Subcutaneous abdominal adipose tissue (tissue), 5 donors: ENCODE measurements around the gene TMEM18.

Experiments used
- H3K27ac ChIP-seq: one replicate; pipeline ENCODE4 v1.7.0; 2013; ENCODE audit warnings: low read depth, mild to moderate bottlenecking, inconsistent platforms, low read length, moderate library complexity
- H3K27me3 ChIP-seq, 5 donors: one replicate each; pipeline ENCODE4 v1.7.0; 2013; ENCODE audit warnings: low read length in 5 of 5, inconsistent platforms in 1 of 5; ENCODE audit not compliant: control insufficient read depth in 5 of 5, insufficient read depth in 4 of 5
- H3K36me3 ChIP-seq, 5 donors: one replicate each; pipeline ENCODE4 v1.7.0; 2013; ENCODE audit warnings: low read length in 5 of 5; ENCODE audit not compliant: control insufficient read depth in 5 of 5, insufficient read depth in 5 of 5
- H3K4me1 ChIP-seq, 5 donors: one replicate each; pipeline ENCODE4 v1.7.0; 2013; ENCODE audit warnings: low read length in 5 of 5, mild to moderate bottlenecking in 3 of 5, moderate library complexity in 1 of 5; ENCODE audit not compliant: control insufficient read depth in 5 of 5, insufficient read depth in 5 of 5
- H3K4me3 ChIP-seq, 5 donors: one replicate each; pipeline ENCODE4 v1.7.0; 2013; ENCODE audit warnings: low read length in 5 of 5, low read depth in 1 of 5
- H3K9ac ChIP-seq, 5 donors: one replicate each; pipeline ENCODE4 v1.7.0; 2013; ENCODE audit warnings: low read length in 5 of 5, mild to moderate bottlenecking in 4 of 5, moderate library complexity in 3 of 5
- H3K9me3 ChIP-seq, 5 donors: one replicate each; pipeline ENCODE4 v1.7.0; 2013; ENCODE audit warnings: low read length in 5 of 5; ENCODE audit not compliant: control insufficient read depth in 5 of 5
- donor health status: healthy.
- donor health status: healthy.
- donor health status: healthy.
- donor health status: healthy.
- donor health status: healthy.

The TMEM18 gene

DNA sequence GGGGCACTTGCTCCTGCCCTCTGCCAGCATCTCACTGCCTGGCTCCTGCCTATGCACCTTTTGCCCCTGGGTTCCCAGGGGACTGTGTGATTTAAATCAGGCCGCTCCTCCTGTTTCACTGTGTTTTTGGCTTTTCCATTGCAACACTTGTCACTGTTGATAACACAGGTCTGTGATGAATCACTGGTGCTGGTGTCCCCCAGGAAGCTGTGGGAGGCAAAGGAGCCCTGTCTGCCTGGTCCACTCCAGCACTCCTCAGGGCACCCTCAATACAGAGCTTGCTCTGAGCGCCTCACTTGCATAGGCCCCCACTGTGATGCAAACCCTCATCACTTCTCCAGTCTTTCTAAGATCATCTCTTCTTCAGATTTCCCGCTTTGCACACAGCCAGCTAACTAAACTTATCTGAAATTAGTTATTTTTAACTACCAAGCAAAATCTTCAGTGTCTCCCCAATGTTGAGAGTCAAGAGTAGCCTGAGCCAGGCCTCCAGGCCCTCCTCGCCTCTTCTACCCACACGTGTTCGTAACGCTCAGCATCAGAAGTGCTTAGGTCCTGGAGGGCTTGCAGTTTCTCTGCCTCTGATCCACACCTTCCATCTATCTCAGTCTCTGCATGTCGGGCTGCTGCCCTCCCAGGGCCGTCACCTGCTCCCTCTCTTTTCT lies 2.8 kb downstream of the TMEM18 start:
- H3K9ac ChIP-seq, result no peak overlapping the region
- no peaks in the 10 kb centered on the region for H3K27me3 ChIP-seq
- no peak overlapping the region for H3K27ac ChIP-seq
- H3K4me3 ChIP-seq, result no peak overlapping the region
- H3K4me1 ChIP-seq, result peaks cover 5 to 35% (median 20%) of the 10 kb centered on the region in 5 donors
- no peaks in the 10 kb centered on the region for H3K9me3 ChIP-seq
- peaks cover 0 to 54% (median 34%) of the 10 kb centered on the region in 5 donors for H3K36me3 ChIP-seq

DNA sequence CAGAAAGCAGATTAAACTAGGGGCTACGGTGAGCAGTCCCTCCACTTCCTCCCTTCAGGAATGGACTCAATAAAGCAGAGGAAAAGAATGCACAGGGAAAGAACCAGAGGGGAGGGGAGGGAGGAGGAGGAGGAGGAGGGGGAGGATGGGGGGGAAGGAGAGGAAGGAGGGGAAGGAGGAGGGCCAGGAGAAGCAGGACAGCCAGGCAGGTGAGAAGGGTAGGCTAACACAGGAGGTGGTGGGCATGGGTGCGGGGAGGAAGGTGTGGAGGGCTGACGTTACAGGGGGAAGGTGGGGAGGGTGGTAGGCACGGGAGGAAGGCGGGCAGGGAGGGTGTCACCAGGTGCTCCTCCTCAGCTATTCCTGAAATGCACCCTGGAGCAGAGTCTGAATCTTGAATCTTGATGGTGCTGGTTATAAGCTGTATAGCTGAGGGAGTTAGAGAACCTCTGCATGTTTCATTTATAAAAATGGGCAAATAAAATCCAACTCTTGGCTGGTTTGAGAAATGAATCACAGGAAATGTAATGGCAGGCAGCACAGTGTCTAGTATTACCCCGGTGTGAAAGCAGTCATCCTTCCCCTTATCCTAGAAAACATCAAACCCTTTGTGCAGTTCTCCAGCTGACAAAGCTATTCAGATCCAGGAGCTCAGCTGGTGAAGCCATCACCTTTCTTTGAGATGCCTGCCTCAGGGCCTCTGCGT lies 3.4 kb downstream of the TMEM18 start:
- Histone ChIP-seq H3K4me1 (peaks cover 5 to 35% (median 20%) of the 10 kb centered on the region in 5 donors), H3K27me3 (no peaks in the 10 kb centered on the region), H3K9me3 (no peaks in the 10 kb centered on the region), H3K4me3 (no peak overlapping the region), H3K9ac (no peak overlapping the region), H3K36me3 (peaks cover under 1 to 61% (median 41%) of the 10 kb centered on the region in 5 donors), H3K27ac (no peak overlapping the region)

DNA sequence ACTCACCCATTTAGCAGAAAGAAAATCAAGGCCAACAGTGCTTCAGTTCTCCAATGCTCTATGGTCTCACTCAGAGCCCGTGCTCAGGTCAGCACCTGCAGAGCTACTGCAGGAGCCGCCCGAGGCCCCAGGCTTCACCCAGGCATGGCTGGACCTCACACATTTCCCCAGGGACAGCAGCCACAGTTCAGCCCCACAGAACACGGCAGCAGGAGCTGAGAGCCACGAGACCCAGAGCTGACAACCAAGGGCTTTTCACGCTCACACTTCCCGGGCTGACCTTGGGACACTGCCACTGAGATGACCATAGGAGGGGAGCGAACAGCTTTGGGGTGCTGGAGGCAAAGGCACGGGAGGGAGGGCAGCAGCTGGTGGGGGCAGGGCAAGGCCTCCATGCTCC lies 4.2 kb downstream of the TMEM18 start:
- H3K9me3 ChIP-seq, result no peaks in the 10 kb centered on the region
- peaks cover 4 to 69% (median 49%) of the 10 kb centered on the region in 5 donors for H3K36me3 ChIP-seq
- no peak overlapping the region for H3K27ac ChIP-seq
- H3K4me1 ChIP-seq, result peaks cover 5 to 29% (median 17%) of the 10 kb centered on the region in 5 donors
- no peaks in the 10 kb centered on the region for H3K27me3 ChIP-seq
- H3K4me3 ChIP-seq, result no peak overlapping the region
- no peak overlapping the region for H3K9ac ChIP-seq

DNA sequence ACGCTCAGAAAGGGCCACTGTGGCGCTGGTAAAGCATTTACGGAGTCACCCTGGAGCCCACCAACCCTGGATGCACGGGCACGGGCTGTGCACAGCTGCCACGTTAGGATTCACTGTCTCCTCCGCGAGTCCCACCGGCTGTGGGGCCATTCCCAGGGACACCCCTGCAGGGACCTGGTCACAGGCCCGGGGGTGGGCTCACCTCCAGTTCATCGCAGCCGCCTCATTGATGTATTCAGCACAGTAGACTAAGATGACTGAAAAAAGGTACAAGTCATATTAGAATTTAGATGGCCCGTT lies 4.7 kb downstream of the TMEM18 start:
- no peak overlapping the region for H3K9ac ChIP-seq
- H3K36me3 ChIP-seq, result peaks cover 8 to 73% (median 53%) of the 10 kb centered on the region in 5 donors
- peaks cover 5 to 25% (median 12%) of the 10 kb centered on the region in 5 donors for H3K4me1 ChIP-seq
- H3K27ac ChIP-seq, result no peak overlapping the region
- no peak overlapping the region for H3K4me3 ChIP-seq
- H3K9me3 ChIP-seq, result no peaks in the 10 kb centered on the region
- H3K27me3 ChIP-seq, result no peaks in the 10 kb centered on the region

DNA sequence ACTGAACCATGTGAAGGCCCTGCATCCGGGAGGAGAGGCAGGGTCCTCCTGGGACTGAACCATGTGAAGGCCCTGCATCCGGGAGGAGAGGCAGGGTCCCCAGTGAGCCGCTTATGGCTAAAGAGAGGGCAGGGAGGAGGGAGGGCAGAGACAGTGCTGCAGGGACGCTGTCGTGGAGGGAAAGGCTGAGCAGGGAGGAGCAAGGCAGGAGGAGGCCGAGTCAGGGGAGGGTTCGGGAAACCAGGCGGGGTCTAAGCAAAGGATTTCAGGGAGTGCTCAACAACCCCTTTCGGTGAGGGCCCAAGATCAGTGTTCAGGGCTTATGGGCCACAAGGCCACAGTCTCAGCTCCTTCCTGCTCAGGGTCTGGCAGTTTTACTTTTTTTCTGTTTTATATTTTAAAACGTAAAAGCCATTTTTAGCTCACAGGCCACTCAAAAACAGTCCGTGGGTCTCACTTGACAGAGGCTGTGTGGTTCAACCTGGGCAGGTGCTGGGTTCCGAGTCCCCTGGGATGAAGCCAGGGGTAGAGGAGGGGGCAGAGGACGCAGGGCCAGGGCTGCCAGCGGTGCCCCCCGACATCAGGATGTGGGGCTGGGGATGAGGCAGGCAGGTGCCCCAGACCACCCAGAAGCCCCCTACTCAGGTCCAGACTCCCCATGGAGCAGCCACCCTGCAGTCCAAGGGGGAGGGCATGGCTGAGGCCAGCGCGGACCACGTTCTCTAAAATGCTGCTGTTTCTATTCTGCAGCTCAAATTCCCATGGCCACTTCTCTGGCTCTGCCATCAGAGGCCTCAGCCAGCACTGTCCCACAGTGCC lies 5.2 kb downstream of the TMEM18 start:
- Histone ChIP-seq H3K27me3 (no peaks in the 10 kb centered on the region), H3K9ac (no peak overlapping the region), H3K36me3 (peaks cover 12 to 77% (median 57%) of the 10 kb centered on the region in 5 donors), H3K4me3 (no peak overlapping the region), H3K27ac (no peak overlapping the region), H3K9me3 (no peaks in the 10 kb centered on the region), H3K4me1 (peaks cover 2 to 23% (median 12%) of the 10 kb centered on the region in 5 donors)

DNA sequence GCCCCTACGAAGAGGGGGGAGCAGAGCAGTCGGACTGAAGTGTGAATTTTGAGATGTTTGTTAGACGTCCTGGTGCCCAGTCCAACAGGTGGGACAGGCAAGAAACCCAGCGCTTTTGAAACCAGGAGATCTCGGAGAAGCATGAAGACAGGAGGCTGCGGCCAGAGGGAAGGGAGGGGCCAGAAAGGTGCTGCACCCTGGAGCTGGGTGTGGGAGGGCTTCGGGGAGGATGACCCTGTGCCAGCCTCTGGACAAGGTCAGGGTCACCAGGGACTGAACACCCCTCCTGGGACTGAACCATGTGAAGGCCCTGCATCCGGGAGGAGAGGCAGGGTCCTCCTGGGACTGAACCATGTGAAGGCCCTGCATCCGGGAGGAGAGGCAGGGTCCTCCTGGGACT lies 6.1 kb downstream of the TMEM18 start:
- no peaks in the 10 kb centered on the region for H3K27me3 ChIP-seq
- H3K9me3 ChIP-seq, result peaks cover 0 to 5% (median 1%) of the 10 kb centered on the region in 5 donors
- peaks cover under 1 to 18% (median 7%) of the 10 kb centered on the region in 5 donors for H3K4me1 ChIP-seq
- no peak overlapping the region for H3K4me3 ChIP-seq
- no peak overlapping the region for H3K27ac ChIP-seq
- H3K9ac ChIP-seq, result no peak overlapping the region
- peaks cover 12 to 84% (median 64%) of the 10 kb centered on the region in 5 donors for H3K36me3 ChIP-seq

DNA sequence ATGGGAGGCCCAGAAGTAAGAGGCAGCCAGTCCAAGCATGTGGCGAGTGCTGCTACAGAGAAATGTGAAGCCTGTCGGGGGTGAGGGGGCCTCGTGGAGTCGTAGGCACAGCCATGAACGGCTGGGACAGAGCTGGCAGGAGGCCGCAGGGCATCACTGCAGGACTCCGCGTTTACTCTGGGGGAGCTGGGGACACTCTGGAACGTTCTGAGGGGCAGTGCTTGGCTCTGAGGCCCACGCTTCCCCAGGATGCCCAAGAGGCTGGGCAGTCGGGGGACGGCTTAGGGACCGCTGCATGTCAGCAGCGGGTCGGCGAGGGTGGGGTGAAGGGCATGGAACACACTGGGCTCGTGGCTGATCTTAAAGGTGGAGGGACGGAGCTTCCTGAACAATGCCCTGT lies 6.6 kb downstream of the TMEM18 start:
- Histone ChIP-seq H3K4me3 (no peak overlapping the region), H3K27me3 (no peaks in the 10 kb centered on the region), H3K9ac (no peak overlapping the region), H3K36me3 (peaks cover 12 to 88% (median 68%) of the 10 kb centered on the region in 5 donors), H3K9me3 (peaks cover 0 to 10% (median 6%) of the 10 kb centered on the region in 5 donors), H3K27ac (no peak overlapping the region), H3K4me1 (peaks cover 0 to 14% (median 3%) of the 10 kb centered on the region in 5 donors)

DNA sequence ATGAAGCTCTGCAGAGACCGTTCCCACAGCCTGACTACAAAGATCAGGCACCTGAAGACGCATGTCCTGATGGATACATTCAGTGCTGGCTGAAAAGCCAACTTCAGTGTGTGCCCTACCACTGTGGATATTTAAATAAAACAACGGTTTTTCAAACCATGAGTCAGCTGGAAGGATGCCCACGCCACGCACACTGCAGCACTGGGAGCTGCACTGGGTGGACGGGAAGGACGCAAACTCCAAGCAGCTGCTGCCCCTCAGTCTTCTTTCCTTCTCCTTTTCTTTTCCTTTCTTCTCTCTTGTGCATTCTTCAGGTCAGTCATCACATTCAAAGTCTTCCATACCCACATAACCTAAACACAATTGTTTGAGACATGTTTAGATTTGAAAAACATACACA lies 7.9 kb downstream of the TMEM18 start:
- Histone ChIP-seq H3K4me3 (no peak overlapping the region), H3K9ac (no peak overlapping the region), H3K9me3 (peaks cover 2 to 18% (median 13%) of the 10 kb centered on the region in 5 donors), H3K27ac (no peak overlapping the region), H3K4me1 (peaks cover 0 to 10% (median 0%) of the 10 kb centered on the region in 5 donors), H3K36me3 (peaks cover 12 to 82% (median 73%) of the 10 kb centered on the region in 5 donors), H3K27me3 (no peaks in the 10 kb centered on the region)

DNA sequence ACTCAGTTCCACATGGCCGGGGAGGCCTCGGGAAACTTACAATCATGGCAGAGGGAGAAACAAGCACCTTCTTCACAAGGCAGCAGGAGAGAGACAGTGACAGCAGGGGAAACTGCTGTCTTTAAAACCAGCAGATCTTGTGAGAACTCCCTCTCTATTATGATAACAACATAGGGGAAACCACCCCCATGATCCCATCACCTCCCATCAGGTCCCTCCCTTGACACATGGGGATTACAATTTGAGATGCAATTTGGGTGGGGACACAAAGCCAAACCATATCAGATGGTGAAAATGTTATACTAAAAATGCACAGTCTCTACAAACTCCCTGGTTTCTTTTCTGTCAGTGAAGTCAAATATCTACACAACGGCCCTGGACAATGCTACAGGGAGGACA lies 9.2 kb downstream of the TMEM18 start:
- peaks cover 0 to 8% (median 0%) of the 10 kb centered on the region in 5 donors for H3K4me1 ChIP-seq
- peaks cover 2 to 18% (median 13%) of the 10 kb centered on the region in 5 donors for H3K9me3 ChIP-seq
- no peak overlapping the region for H3K9ac ChIP-seq
- no peak overlapping the region for H3K27ac ChIP-seq
- no peaks in the 10 kb centered on the region for H3K27me3 ChIP-seq
- peaks cover 18 to 83% (median 76%) of the 10 kb centered on the region in 5 donors for H3K36me3 ChIP-seq
- no peak overlapping the region for H3K4me3 ChIP-seq
